Measurements from ENCODE around the gene EFS. TPM values are rescaled to one million over a fixed set of nuclear protein-coding genes. Genes with fewer than 3 reads are reported as not detected.
A peak's percentile ranks its signal among the peaks of the same experiment; 100 is the strongest.

The EFS gene
- total and polyA plus RNA-seq, 2 of the 8 experiments (the other 6 are each of a cell fraction or from before 2014, with no cell fraction given): 27.8 to 28.6 TPM

- ChIA-PET CTCF (ENCODE audit: partially characterized antibody) (interaction anchor here (0.8 to 20.9 kb wide), 10 partner anchors 10 to 242 kb away, joined by 3 to 333 read pairs (median 12); partner anchors contain the start of genes BCL2L2, CMTM5, IL25 and SLC22A17), POLR2A (ENCODE audit: partially characterized antibody) (interaction anchor here (0.8 to 7.1 kb wide), 4 partner anchors 10 to 41 kb away, joined by 3 to 73 read pairs (median 26); partner anchors contain the start of genes PABPN1 and SLC22A17)
- H3K23ac ChIP-seq (ENCODE audit: insufficient read length): no peak overlapping the region
- no peak overlapping the region for H2BK15ac ChIP-seq (ENCODE audit: low read length)
- no peak overlapping the region for H2BK120ac ChIP-seq (replicated peaks; ENCODE audit: low read depth, low read length)
- no peak overlapping the region for H3K18ac ChIP-seq (ENCODE audit: extremely low read depth, low read length)
- no peak overlapping the region for H3K14ac ChIP-seq (ENCODE audit: insufficient read length)
- H4K91ac ChIP-seq (replicated peaks; ENCODE audit: insufficient read length, low read length): no peak overlapping the region
- H2BK12ac ChIP-seq (ENCODE audit: low read depth, low read length): no peak overlapping the region
- H4K20me1 ChIP-seq (replicated peaks in 1 of 2; ENCODE audit: control insufficient read depth in 1 of 2, insufficient read depth in 2 of 2, low read length in 2 of 2): peaks cover 8 to 13% of the 10 kb centered on the region in 2 experiments
- H3K9me3 ChIP-seq (ENCODE audit: insufficient read depth in 2 of 2, low read depth in 1 of 2, low read length in 1 of 2): no peaks in the 10 kb centered on the region
- H2BK5ac ChIP-seq (ENCODE audit: low read depth, low read length): no peak overlapping the region
- WGBS, 2 experiments (ENCODE audit: extremely low coverage in 1 of 2, insufficient coverage in 1 of 2, insufficient read length in 1 of 2, insufficient replicate concordance in 2 of 2, low coverage in 1 of 2, low lambda C conversion rate in 2 of 2, missing lambda C conversion rate in 1 of 2): 88% methylated on average over 3 of the region's 3 CpGs; no CpG with 5 or more reads in 1 of the 2 experiments
- no peak overlapping the region for H3K4ac ChIP-seq (replicated peaks; ENCODE audit: insufficient read length, low read depth, low read length)
- no peak overlapping the region for H2AFZ ChIP-seq (ENCODE audit: low read length)
- H3K23me2 ChIP-seq (ENCODE audit: low read depth, low read length): peaks cover 21% of the 10 kb centered on the region; the same call in 1 of the 2 replicates
- TF ChIP-seq TBP (IDR thresholded peaks at IDR 0.05; ENCODE audit: low read depth, low read length) (no peak), RAD21 (IDR thresholded peaks at IDR 0.05 in 1 of 2, conservative IDR thresholded peaks at IDR 0.05 in 1 of 2; ENCODE audit: low read depth in 2 of 2, low read length in 2 of 2) (peak; percentile 29 to 49), CTCF (IDR thresholded peaks at IDR 0.05; ENCODE audit: control extremely low read depth in 1 of 3, insufficient read depth in 1 of 3, low read depth in 1 of 3, low read length in 3 of 3) (peak in 1 of 3 experiments; percentile 31; a peak in 2 of 4 replicates), KDM4A (IDR thresholded peaks at IDR 0.05; ENCODE audit: low read depth, low read length, severe bottlenecking) (no peak), POU5F1 (IDR thresholded peaks at IDR 0.05; ENCODE audit: low read depth, low read length) (no peak)
- no peaks in the 10 kb centered on the region for H3K79me2 ChIP-seq (ENCODE audit: control insufficient read depth in 1 of 2, insufficient read depth in 2 of 2, low read length in 2 of 2)
- no peak overlapping the region for H3K9ac ChIP-seq (replicated peaks in 1 of 4; ENCODE audit: extremely low read depth in 1 of 4, low read depth in 3 of 4, low read length in 3 of 4)
- H2BK20ac ChIP-seq (ENCODE audit: low read length): no peak overlapping the region
- H4K5ac ChIP-seq (ENCODE audit: insufficient read length, low read depth, low read length): no peak overlapping the region
- H3K79me1 ChIP-seq (ENCODE audit: low read depth, low read length): no peaks in the 10 kb centered on the region
- no peak overlapping the region for H2AK5ac ChIP-seq (ENCODE audit: low read depth, low read length)
- no peak overlapping the region for H3K27ac ChIP-seq (ENCODE audit: low read depth, low read length)
- peaks cover 0 to 2% (median 0%) of the 10 kb centered on the region in 4 experiments; a peak in 1 of 7 replicates for H3K27me3 ChIP-seq (replicated peaks in 1 of 4; ENCODE audit: control insufficient read depth in 3 of 4, extremely low read depth in 1 of 4, insufficient read depth in 3 of 4, low read length in 3 of 4)
- no peak overlapping the region for H4K8ac ChIP-seq (ENCODE audit: extremely low read depth, insufficient read depth, low read length)
- peaks cover under 1 to 20% (median 14%) of the 10 kb centered on the region in 4 experiments; a peak in 6 of 7 replicates for H3K4me1 ChIP-seq (replicated peaks in 1 of 4; ENCODE audit: control insufficient read depth in 3 of 4, insufficient read depth in 4 of 4, low read length in 3 of 4)
- no peak overlapping the region for H3K4me2 ChIP-seq (ENCODE audit: insufficient read depth in 1 of 2, low read depth in 2 of 2, low read length in 2 of 2)
- FAIRE-seq (no peak), DNase-seq (ENCODE audit: low read depth in 1 of 2, low spot score in 2 of 2) (no peak)
- H3K4me3 ChIP-seq (ENCODE audit: extremely low read depth in 1 of 4, insufficient read depth in 2 of 4, low read depth in 3 of 4, low read length in 4 of 4): no peak overlapping the region
- H3K36me3 ChIP-seq (ENCODE audit: control insufficient read depth in 2 of 4, insufficient read depth in 4 of 4, low read length in 3 of 4): peaks cover 0 to 16% (median 10%) of the 10 kb centered on the region in 4 experiments; a peak in 4 of 8 replicates
- H3K56ac ChIP-seq (replicated peaks; ENCODE audit: insufficient read length, low read depth, low read length): no peak overlapping the region
Measured at GRCh38 chr14:23362200-23362599, 2.8 kb downstream of the EFS start.
